Natural killer cell treated with Interleukin-12 subunit alpha and Interleukin-12 subunit beta and Interleukin-15 and Interleukin-18, amount 100 ng/mL, for 72 hours (primary cell): ENCODE data around the gene SOS2. TPM values are rescaled to one million over a fixed set of nuclear protein-coding genes. Genes with fewer than 3 reads are reported as not detected.
A peak's percentile ranks its signal among the peaks of the same experiment; 100 is the strongest.

Experiments used
- ATAC-seq, 2 donors: fragments of 150-1000 bp; cut with Tn5 transposase in 1 of 2; sonication (Bioruptor Pico), chemical (Tn5 transposase) in 1 of 2; 2 replicates each; pipeline ENCODE4 v1.10.0; 2021
- DNase-seq: peaks from one replicate; pipeline ENCODE4 v3.0.0; 2022; ENCODE audit warnings: low spot score
- H3K27ac Mint-ChIP-seq, 2 donors: 1 replicate in 1 of 2; 2 replicates in 1 of 2; pipeline ENCODE4 v1.8.0; 2022; ENCODE audit warnings: mixed read lengths in 2 of 2, mild to moderate bottlenecking in 1 of 2, moderate library complexity in 1 of 2
- H3K27me3 Mint-ChIP-seq, 2 donors: 1 replicate in 1 of 2; 2 replicates in 1 of 2; pipeline ENCODE4 v1.8.0; 2022; ENCODE audit warnings: mixed read lengths in 2 of 2
- H3K36me3 Mint-ChIP-seq: one replicate; pipeline ENCODE4 v1.8.0; 2022; ENCODE audit warnings: mixed read lengths
- H3K4me1 Mint-ChIP-seq, 2 donors: 1 replicate in 1 of 2; 2 replicates in 1 of 2; pipeline ENCODE4 v1.8.0; 2022; ENCODE audit warnings: low read depth in 2 of 2, mixed read lengths in 2 of 2, mild to moderate bottlenecking in 1 of 2
- H3K4me3 Mint-ChIP-seq: one replicate; pipeline ENCODE4 v1.8.0; 2022; ENCODE audit warnings: mixed read lengths
- H3K9me3 Mint-ChIP-seq: 2 replicates; pipeline ENCODE4 v1.8.0; 2022; ENCODE audit warnings: mixed read lengths
- total RNA-seq, 2 donors: library from RNA; stranded (reverse); gene quantifications; one replicate each; pipeline ENCODE4 v1.2.3, GENCODE V29; 2022

SOS2 gene
- total RNA-seq, 2 donors from 2014 or later = 38.6 to 52.1 TPM

DNA sequence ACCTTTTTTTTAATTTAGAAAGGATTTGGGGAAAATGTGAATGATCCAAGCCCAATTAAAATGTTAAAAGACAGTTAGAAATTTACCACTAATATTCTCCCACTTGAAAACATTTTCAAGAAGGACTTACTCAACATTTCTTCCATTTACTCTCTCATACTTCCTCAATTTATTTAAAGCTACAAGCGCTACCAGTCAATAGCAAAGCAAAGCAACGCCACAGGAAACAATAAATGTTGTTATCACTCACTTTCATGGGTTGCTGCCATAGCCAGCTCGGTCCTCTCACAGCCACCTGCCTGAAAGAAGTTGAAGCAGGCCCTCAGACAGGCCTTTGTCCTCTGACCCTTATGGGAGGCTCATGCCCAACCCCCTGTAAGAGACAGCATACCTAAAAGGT, 6.0 kb upstream of the SOS2 start:
- Mint-ChIP-seq H3K27ac (no peak overlapping the region), H3K27me3 (no peaks in the 10 kb centered on the region), H3K4me1 (peaks cover 3% of the 10 kb centered on the region in 2 donors), H3K4me3 (no peak overlapping the region), H3K36me3 (no peaks in the 10 kb centered on the region), H3K9me3 (no peaks in the 10 kb centered on the region)
- no peak for DNase-seq
- no peak for ATAC-seq

DNA sequence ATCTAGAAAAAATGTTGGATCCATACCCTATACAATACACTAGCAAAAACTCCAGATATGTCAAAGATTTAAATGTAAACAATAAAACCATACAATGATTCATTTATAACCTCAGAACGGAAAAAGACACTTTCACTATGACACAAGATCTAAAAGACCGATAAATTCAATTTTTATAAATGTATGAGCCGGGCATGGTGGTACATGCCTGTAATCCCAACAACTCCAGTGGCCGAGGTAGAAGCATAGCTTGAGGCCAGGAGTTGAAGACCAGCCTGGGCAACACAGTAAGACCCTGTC, 2.5 kb upstream of the SOS2 start:
- no peaks in the 10 kb centered on the region for H3K9me3 Mint-ChIP-seq
- DNase-seq (no peak), ATAC-seq (no peak)
- no peaks in the 10 kb centered on the region for H3K36me3 Mint-ChIP-seq
- H3K4me1 Mint-ChIP-seq = peaks cover 19 to 25% of the 10 kb centered on the region in 2 donors
- H3K4me3 Mint-ChIP-seq = peak overlapping the region; percentile 32
- no peaks in the 10 kb centered on the region for H3K27me3 Mint-ChIP-seq
- H3K27ac Mint-ChIP-seq = peak overlapping the region in 1 of 2 donors; percentile 32

DNA sequence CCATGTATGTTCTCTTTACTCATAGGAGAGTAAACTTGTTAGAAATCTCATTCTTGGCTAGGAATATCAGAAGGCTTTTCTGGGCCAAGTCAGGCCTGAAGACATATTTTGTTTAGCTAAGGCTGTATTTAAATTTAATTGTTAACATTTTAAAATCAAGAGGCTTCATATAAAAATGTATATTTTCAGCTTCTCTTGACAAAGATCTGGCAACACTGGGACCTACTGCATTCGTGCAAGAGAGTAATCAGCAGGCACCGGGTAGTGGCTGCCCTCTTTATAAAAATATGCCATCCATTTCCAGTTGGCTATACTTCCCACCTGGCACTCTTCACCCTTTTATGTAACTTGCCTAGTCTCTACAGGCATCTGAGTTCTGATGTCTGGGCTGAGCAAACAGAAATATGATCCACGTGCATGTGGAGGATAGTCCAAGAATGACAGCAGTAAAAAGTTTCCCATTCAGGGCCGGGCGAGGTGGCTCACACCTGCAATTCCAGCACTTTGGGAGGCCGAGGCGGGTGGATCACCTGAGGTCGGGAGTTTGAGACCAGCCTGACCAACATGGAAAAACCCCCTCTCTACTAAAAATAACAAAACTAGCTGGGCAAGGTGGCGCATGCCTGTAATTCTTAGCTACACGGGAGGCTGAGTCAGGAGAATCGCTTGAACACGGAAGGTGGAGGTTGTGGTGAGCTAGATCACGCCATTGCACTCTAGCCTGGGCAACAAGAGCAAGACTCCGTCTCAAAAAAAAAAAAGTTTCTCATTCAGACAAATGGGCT, 2.0 kb upstream of the SOS2 start:
- Mint-ChIP-seq H3K4me3 (peak overlapping the region; percentile 75), H3K27me3 (no peaks in the 10 kb centered on the region)
- ATAC-seq = no peak

DNA sequence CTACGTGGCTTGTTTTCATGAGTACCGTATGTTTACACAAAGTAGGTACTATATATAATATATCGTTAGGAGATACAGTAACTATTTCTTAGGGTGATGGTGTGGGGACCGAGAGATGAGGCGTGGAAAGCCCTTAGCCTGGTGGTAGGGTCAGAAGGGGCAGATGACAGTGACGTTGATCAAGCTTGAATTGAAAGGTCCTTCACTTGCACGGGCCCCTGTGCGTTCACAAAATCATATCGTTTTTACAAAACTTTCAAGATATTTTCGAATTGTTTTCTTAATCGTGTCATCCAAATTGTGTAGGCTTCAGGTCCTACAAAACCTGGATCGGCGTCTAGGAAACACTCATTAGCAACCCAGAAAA, 881 bp upstream of the SOS2 start:
- ATAC-seq = no peak
- no peaks in the 10 kb centered on the region for H3K27me3 Mint-ChIP-seq
- no peak for DNase-seq
- no peaks in the 10 kb centered on the region for H3K36me3 Mint-ChIP-seq
- H3K4me1 Mint-ChIP-seq = peaks cover 25 to 32% of the 10 kb centered on the region in 2 donors
- peak overlapping the region; percentile 62 to 92 for H3K27ac Mint-ChIP-seq
- peak overlapping the region; percentile 75 for H3K4me3 Mint-ChIP-seq
- H3K9me3 Mint-ChIP-seq = no peaks in the 10 kb centered on the region

More for the DNA sequence above, 2.0 kb upstream of the SOS2 start:
- no peak for DNase-seq
- peaks cover 23 to 30% of the 10 kb centered on the region in 2 donors for H3K4me1 Mint-ChIP-seq
- peak overlapping the region in 1 of 2 donors; percentile 62 for H3K27ac Mint-ChIP-seq
- H3K36me3 Mint-ChIP-seq = no peaks in the 10 kb centered on the region
- no peaks in the 10 kb centered on the region for H3K9me3 Mint-ChIP-seq

DNA sequence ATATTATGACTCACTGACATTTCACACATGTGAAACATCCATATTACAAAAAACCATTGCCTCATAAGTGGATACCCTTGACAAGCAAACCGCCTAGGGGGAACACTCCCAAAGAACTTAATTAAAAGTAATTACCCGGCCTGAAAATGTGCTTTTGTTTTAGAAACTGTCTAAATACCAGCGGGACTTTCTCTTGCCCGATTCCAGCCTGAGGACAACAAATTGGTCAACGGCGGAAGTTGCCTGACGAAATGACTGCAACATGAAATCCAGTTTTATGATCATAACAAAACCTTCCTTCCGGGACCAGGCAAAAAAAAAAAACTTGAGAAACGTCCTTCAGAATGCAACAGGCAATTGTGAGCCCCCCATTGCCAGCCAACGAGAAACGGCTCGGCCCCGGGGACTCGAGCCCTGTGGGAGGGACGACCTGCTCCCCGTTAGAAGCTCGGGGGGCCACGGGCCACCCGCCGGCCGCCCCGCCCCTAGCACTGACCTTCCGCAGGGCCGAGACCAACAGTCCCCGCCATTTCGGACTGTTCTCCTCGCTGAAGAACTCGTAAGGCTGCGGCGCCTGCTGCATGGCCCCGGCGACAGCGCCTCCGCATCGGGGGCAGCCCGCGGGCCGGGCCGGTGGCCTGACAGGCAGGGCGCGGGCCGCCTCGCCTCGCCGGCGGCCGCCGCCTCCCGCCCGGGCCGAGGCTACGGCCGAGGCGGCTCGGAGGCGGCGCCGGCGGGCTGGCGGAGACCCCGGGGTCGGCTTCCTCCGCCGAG, 490 bp downstream of the SOS2 start:
- ATAC-seq (peak; percentile 55 to 58), DNase-seq (peak; percentile 68)
- Mint-ChIP-seq H3K9me3 (no peaks in the 10 kb centered on the region), H3K27me3 (no peaks in the 10 kb centered on the region), H3K4me3 (peak overlapping the region; percentile 86), H3K4me1 (peaks cover 35 to 42% of the 10 kb centered on the region in 2 donors), H3K36me3 (no peaks in the 10 kb centered on the region), H3K27ac (peak overlapping the region; percentile 88 to 97)

DNA sequence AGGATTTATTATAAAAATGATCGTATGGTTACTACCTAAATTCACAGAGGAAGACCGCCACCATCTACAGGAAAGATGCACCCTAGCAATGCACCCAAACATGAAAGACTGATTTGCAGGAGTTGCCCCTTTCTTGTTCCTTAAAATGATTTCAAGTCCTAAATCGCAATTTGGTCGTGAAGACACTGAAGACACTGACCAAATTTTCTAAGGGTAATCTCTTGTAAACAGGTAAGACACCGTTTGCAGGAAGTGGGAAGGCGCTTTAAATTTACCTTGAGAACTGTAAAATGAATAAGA, 1.0 kb downstream of the SOS2 start:
- peak overlapping the region; percentile 88 to 97 for H3K27ac Mint-ChIP-seq
- no peaks in the 10 kb centered on the region for H3K27me3 Mint-ChIP-seq
- H3K4me3 Mint-ChIP-seq = peak overlapping the region; percentile 86
- no peaks in the 10 kb centered on the region for H3K36me3 Mint-ChIP-seq
- DNase-seq (no peak), ATAC-seq (no peak)
- peaks cover 40 to 47% of the 10 kb centered on the region in 2 donors for H3K4me1 Mint-ChIP-seq
- no peaks in the 10 kb centered on the region for H3K9me3 Mint-ChIP-seq

DNA sequence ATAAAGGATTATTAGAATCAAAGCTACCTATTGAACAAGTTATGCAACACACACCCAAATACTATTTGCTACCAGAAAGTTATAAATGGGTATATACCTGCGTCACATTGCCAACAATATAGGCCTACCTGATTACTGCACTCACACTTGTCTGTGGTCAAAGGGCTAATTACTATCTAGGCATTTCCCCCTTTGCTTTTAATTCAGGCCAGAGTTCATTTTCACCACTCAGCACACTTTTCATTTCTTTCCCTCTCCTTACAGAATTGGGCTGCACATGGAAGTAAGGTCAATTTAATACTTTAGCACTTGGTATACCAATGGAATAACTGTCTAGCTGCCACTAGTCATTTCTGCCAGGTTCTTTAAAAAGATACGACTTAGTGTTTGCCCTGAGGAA, 1.7 kb downstream of the SOS2 start:
- DNase-seq = no peak
- peaks cover 40 to 51% of the 10 kb centered on the region in 2 donors for H3K4me1 Mint-ChIP-seq

DNA sequence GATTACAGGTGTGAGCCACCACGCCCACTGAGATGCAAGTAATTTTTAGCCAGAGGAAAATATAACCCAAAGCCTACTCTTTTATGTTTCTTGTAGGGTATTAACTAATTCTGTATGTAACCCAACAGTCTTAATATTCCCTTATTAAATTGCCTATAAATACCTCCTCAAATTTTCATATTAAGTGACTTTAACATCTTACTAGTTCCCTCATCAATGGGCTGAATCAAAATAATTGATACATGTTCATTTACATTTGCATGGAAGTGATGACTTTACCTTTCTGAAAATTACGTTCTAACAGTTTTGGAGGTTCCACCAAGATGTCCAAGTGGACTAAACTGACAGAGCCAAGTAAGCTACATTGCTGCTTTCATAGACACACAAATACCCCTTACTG, 3.1 kb downstream of the SOS2 start:
- Mint-ChIP-seq H3K4me3 (no peak overlapping the region), H3K27me3 (no peaks in the 10 kb centered on the region)

More for the DNA sequence above, 1.7 kb downstream of the SOS2 start:
- peak overlapping the region; percentile 88 to 97 for H3K27ac Mint-ChIP-seq
- no peaks in the 10 kb centered on the region for H3K9me3 Mint-ChIP-seq
- ATAC-seq = no peak
- H3K36me3 Mint-ChIP-seq = no peaks in the 10 kb centered on the region
- H3K4me3 Mint-ChIP-seq = peak overlapping the region; percentile 86
- no peaks in the 10 kb centered on the region for H3K27me3 Mint-ChIP-seq

DNA sequence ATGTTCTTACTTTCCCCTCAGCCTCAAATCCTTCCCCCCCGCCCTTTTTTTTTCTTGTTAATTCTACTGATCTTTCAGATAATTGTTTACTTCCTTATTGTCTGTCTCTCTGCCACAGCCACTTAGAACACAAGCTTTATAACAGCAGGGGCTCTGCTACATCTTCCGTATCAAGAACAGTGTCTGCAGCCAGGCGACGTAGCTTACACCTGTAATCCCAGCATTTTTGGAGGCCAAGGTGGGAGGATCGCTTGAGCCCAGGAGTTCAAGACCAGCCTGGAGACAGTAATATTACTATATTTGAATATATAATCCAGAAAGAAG, 5.4 kb downstream of the SOS2 start:
- ATAC-seq = no peak
- DNase-seq = no peak
- Mint-ChIP-seq H3K36me3 (no peaks in the 10 kb centered on the region), H3K4me3 (no peak overlapping the region), H3K27ac (peak overlapping the region; percentile 37 to 65), H3K4me1 (peaks cover 51 to 61% of the 10 kb centered on the region in 2 donors), H3K9me3 (no peaks in the 10 kb centered on the region), H3K27me3 (no peaks in the 10 kb centered on the region)

More for the DNA sequence above, 3.1 kb downstream of the SOS2 start:
- Mint-ChIP-seq H3K9me3 (no peaks in the 10 kb centered on the region), H3K4me1 (peaks cover 44 to 55% of the 10 kb centered on the region in 2 donors), H3K36me3 (no peaks in the 10 kb centered on the region), H3K27ac (no peak overlapping the region)
- ATAC-seq (no peak), DNase-seq (no peak)

DNA sequence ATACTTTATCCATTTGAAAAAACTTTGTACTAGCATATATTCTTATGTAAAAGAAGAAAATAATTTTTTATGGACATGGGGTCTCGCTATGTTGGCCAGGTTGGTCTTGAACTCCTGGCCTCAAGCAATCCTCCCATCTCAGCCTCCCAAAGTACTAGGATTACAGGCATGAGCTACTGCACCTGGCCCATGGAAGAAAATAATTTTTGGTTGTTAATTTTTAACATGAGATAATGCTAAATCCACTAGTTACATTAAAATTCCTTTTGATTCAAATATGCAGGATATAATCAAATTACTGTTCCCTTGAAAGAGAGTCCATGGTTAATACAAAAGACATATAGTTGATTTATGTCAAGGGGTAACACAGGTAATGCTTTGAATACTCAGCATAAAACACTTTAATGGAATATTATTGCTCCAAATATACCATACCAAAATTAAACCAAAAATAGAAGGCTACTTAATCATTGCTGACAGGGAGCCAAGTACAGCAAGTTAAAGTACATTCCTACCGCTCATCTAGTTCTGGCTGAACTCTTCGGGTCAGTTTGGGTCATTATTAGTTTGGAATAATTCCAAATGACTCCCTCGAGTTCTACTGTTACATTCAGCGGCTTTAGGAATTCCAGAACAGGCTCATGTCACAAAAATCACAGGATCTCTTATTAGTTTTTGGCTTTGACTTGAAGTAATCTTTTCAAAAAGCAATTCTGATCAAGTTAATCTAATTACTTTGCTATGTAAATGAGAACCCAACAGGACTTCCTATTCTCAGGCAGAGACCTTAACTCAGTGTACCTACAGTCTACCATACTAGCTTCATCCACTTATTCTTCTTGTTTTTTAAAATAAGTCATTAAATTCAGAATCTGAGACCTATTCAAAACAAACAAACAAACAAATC, 6.1 kb downstream of the SOS2 start:
- DNase-seq = no peak
- no peak overlapping the region for H3K4me3 Mint-ChIP-seq
- H3K27ac Mint-ChIP-seq = peak overlapping the region; percentile 37 to 65
- peaks cover 49 to 60% of the 10 kb centered on the region in 2 donors for H3K4me1 Mint-ChIP-seq
- no peak for ATAC-seq
- no peaks in the 10 kb centered on the region for H3K36me3 Mint-ChIP-seq
- H3K9me3 Mint-ChIP-seq = no peaks in the 10 kb centered on the region
- H3K27me3 Mint-ChIP-seq = no peaks in the 10 kb centered on the region

DNA sequence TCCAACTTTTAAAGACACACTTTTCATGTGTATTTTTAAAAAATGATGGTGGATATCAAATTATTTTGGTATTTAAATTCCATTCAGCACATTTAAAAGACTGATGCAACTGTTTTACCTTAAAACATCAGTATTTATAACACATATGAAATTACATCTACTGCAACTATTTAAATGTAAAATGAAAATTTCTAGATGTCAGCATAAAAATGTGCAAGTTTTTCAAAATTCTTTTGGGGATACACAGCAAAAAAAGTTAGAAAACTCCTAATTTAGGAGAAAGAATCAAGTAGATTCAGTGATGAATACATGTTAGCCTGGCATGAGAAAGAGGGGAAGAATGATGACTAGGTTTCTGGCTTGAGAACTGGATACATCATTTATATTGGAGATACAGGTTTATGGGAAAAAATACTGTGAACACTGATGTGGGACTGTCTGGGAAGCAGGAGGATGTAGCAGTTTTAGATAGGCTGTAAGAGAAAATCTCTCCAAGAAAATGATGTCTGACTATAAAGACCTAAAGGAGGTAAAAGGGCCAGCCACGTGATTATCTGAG, 9.2 kb downstream of the SOS2 start:
- ATAC-seq (no peak), DNase-seq (no peak)
- Mint-ChIP-seq H3K4me1 (peaks cover 44 to 57% of the 10 kb centered on the region in 2 donors), H3K36me3 (no peaks in the 10 kb centered on the region), H3K27me3 (no peaks in the 10 kb centered on the region), H3K9me3 (no peaks in the 10 kb centered on the region), H3K27ac (peak overlapping the region; percentile 11 to 64), H3K4me3 (no peak overlapping the region)

DNA sequence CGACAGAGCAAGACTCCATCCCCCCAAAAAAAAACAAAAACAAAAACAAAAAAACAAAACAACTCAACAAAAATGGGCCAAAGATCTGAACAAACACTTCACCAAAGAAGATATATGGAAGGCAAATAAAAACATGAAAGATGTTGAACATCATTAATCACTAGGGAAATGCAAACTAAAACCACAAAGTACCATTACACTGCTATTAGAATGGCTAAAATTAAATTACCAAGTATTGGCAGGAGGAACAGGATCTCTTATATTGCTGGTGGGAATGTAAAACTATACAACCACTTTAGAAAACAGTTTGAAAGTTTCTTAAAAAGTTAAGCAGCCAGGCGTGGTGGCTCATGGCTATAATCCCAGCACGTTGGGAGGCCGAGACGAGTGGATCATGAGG, 12.9 kb downstream of the SOS2 start:
- Mint-ChIP-seq H3K9me3 (no peaks in the 10 kb centered on the region), H3K4me3 (no peak overlapping the region), H3K27ac (no peak overlapping the region), H3K4me1 (peaks cover 28 to 39% of the 10 kb centered on the region in 2 donors), H3K36me3 (no peaks in the 10 kb centered on the region), H3K27me3 (no peaks in the 10 kb centered on the region)
- DNase-seq = no peak
- ATAC-seq = no peak

DNA sequence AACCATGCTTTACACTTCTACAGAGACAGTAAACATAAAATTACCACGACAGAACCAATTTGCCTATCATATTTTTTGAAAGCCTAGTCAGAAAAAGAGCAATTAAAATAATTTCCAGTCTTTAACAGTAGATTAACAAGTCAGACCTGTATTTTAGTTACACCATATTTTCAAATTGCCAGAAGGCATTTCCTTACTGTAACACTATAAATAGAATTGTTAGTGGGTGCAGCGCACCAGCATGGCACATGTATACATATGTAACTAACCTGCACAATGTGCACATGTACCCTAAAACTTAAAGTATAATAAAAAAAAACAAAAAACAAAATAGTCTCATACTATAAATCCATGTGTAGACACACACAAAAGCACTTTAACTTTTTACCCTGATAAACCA, 16.0 kb downstream of the SOS2 start:
- H3K9me3 Mint-ChIP-seq = no peaks in the 10 kb centered on the region
- ATAC-seq (no peak), DNase-seq (no peak)
- H3K36me3 Mint-ChIP-seq = no peaks in the 10 kb centered on the region
- H3K4me1 Mint-ChIP-seq = peaks cover 22 to 33% of the 10 kb centered on the region in 2 donors
- no peaks in the 10 kb centered on the region for H3K27me3 Mint-ChIP-seq
- no peak overlapping the region for H3K27ac Mint-ChIP-seq
- no peak overlapping the region for H3K4me3 Mint-ChIP-seq
